HEK293T (cell line): ENCODE results near the gene RABL2B.

ENCODE experiments used
- ARNT ChIP-seq: fragments of 450-650 bp; IDR thresholded peaks from 2 replicates; pipeline ENCODE4 v1.6.1; 2017; ENCODE audit warnings: mild to moderate bottlenecking
- BHLHE40 ChIP-seq: fragments of 450-650 bp; IDR thresholded peaks from 2 replicates; pipeline ENCODE4 v1.6.1; 2016; ENCODE audit warnings: mild to moderate bottlenecking, moderate library complexity, borderline replicate concordance
- ELF4 ChIP-seq: fragments of 450-650 bp; IDR thresholded peaks from 2 replicates; pipeline ENCODE4 v1.6.1; 2017; ENCODE audit warnings: antibody characterized with exemption
- FOXK2 ChIP-seq: fragments of 450-650 bp; IDR thresholded peaks from 2 replicates; pipeline ENCODE4 v1.6.1; 2016; ENCODE audit warnings: mild to moderate bottlenecking
- FOXM1 ChIP-seq: fragments of 450-650 bp; IDR thresholded peaks from 2 replicates; pipeline ENCODE4 v1.6.1; 2017; ENCODE audit warnings: mild to moderate bottlenecking, borderline replicate concordance
- HDGF ChIP-seq: fragments of 450-650 bp; IDR thresholded peaks from 2 replicates; pipeline ENCODE4 v1.6.1; 2017; ENCODE audit warnings: antibody characterized with exemption, borderline replicate concordance
- L3MBTL2 ChIP-seq: fragments of 450-650 bp; conservative IDR thresholded peaks from 2 replicates; pipeline ENCODE4 v1.6.1; 2016; ENCODE audit warnings: mild to moderate bottlenecking
- SP1 ChIP-seq: fragments of 450-650 bp; IDR thresholded peaks from 2 replicates; pipeline ENCODE4 v1.6.1; 2017
- SUZ12 ChIP-seq: fragments of 450-650 bp; IDR thresholded peaks from 2 replicates; pipeline ENCODE4 v1.6.1; 2016; ENCODE audit warnings: mild to moderate bottlenecking

GRCh38 chr22:50731811-50732624, 51.4 kb downstream of the RABL2B start:
- TF ChIP-seq L3MBTL2 (peak; percentile 64), ELF4 (no peak), FOXK2 (no peak), BHLHE40 (no peak), SUZ12 (no peak), FOXM1 (no peak), ARNT (no peak), HDGF (no peak), SP1 (no peak)
